ENCODE measurements around the gene TRIM2. TPM values are rescaled to one million over a fixed set of nuclear protein-coding genes. Genes with fewer than 3 reads are reported as not detected.

TRIM2 gene
- total RNA-seq, 4 donors from 2014 or later: 146 to 229 (median 192) TPM

DNA sequence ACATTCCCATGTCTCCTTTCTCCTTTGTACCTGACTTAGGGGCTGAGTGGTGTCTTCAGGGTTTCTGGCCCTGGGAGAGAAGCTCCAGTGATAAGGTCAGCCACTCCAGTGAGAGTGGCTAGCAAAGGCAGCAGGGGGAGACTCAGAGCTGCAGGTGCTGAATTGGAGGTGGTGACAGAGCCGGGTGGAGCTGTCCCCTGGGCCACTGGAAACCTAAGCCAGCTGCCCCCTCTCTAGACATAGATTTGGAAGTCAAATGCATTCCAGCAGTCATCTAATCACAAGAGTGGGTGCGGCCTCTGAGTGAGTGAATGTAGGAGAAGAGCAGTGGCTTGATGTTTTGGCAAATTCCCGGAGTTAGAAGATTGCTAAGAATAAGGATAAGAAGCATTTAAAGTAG lies 28.5 kb downstream of the TRIM2 start:
- Histone ChIP-seq H3K4me3 (replicated peaks in 1 of 3) (no peak overlapping the region), H3K4me1 (peaks cover 42 to 62% of the 10 kb centered on the region in 2 donors), H3K9me3 (no peaks in the 10 kb centered on the region), H3K36me3 (no peaks in the 10 kb centered on the region), H3K27ac (peak overlapping the region; percentile 21 to 48 (median 30)), H3K27me3 (no peaks in the 10 kb centered on the region)
- TF ChIP-seq POLR2A (IDR thresholded peaks at IDR 0.05): no peak
- TF ChIP-seq, protein P1, sequence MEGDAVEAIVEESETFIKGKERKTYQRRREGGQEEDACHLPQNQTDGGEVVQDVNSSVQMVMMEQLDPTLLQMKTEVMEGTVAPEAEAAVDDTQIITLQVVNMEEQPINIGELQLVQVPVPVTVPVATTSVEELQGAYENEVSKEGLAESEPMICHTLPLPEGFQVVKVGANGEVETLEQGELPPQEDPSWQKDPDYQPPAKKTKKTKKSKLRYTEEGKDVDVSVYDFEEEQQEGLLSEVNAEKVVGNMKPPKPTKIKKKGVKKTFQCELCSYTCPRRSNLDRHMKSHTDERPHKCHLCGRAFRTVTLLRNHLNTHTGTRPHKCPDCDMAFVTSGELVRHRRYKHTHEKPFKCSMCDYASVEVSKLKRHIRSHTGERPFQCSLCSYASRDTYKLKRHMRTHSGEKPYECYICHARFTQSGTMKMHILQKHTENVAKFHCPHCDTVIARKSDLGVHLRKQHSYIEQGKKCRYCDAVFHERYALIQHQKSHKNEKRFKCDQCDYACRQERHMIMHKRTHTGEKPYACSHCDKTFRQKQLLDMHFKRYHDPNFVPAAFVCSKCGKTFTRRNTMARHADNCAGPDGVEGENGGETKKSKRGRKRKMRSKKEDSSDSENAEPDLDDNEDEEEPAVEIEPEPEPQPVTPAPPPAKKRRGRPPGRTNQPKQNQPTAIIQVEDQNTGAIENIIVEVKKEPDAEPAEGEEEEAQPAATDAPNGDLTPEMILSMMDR (IDR thresholded peaks at IDR 0.05): peak in 5 of 6 experiments; percentile 18 to 54 (median 49)
- 29 to 32% methylated on average over 3 of the region's 3 CpGs for WGBS, 2 donors
- peak; percentile 69 to 72 for DNase-seq
- intact Hi-C loops (cut with DNase I): no loop called here

DNA sequence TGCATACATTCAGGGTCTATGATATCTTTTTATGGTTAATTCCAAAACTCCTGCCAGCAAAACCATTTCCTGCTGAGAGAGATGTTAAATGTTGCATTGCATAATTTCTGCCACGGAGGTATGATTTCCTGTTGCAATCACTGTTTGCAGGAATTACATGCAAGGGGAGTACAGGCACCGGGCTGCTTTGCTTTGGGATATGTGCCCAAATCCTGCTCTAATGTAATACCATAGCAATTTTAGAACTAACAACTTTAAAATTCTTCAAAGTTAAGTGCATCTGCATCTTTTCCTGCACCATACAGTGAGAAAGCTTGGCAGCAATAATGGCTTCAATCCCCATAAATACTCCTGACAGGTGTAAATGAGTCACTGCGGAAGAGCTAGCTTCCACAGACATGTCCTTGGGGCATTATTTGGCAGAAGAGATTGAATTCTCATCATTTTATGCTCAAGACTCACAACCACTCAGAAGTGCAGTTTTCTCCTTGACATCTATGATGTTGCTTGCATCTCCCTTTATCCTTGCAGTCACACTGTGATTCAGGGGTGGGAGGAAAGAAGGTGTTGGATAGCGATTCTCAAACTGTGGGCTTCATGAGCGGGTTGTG lies 29.6 kb downstream of the TRIM2 start:
- intact Hi-C loops (cut with DNase I): no loop called here
- DNase-seq: peak; percentile 27 to 37
- TF ChIP-seq POLR2A (IDR thresholded peaks at IDR 0.05): no peak
- TF ChIP-seq, protein P1 (IDR thresholded peaks at IDR 0.05): no peak
- H3K27me3 ChIP-seq: no peaks in the 10 kb centered on the region
- H3K27ac ChIP-seq: peak overlapping the region in 1 of 3 donors; percentile 48
- no peaks in the 10 kb centered on the region for H3K9me3 ChIP-seq
- H3K4me3 ChIP-seq (replicated peaks in 1 of 3): no peak overlapping the region
- peaks cover 31 to 52% of the 10 kb centered on the region in 2 donors for H3K4me1 ChIP-seq
- H3K36me3 ChIP-seq: no peaks in the 10 kb centered on the region
- WGBS, 2 donors: 51% methylated on average over 5 of the region's 5 CpGs

DNA sequence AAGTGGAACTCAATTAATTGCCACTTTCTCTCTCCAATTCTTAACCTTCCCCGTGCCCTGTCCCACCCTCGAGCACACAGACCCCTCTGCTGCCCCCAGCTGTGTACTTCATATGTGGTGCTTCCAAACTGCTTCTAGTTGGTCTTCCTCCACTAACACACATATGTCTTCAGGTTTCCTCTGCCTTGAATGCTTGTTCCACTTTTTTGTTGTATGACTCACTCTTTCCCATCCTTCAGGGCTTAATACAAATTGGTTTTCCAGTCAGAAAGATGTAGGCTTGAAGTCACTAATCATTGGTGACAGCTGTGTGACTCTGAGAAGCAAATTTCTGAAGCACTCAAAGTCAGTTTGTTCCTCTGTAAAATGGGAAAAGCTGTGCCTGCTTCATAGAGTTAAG lies 30.6 kb downstream of the TRIM2 start:
- Histone ChIP-seq H3K27me3 (no peaks in the 10 kb centered on the region), H3K27ac (peak overlapping the region in 1 of 3 donors; percentile 18), H3K36me3 (no peaks in the 10 kb centered on the region), H3K4me3 (replicated peaks in 1 of 3) (no peak overlapping the region), H3K9me3 (no peaks in the 10 kb centered on the region), H3K4me1 (peaks cover 27 to 43% of the 10 kb centered on the region in 2 donors)
- intact Hi-C loops (cut with DNase I): no loop called here
- WGBS, 2 donors: 86 to 93% methylated on average over 2 of the region's 2 CpGs
- TF ChIP-seq, protein P1 (IDR thresholded peaks at IDR 0.05): no peak
- no peak for TF ChIP-seq POLR2A (IDR thresholded peaks at IDR 0.05)
- DNase-seq: no peak

DNA sequence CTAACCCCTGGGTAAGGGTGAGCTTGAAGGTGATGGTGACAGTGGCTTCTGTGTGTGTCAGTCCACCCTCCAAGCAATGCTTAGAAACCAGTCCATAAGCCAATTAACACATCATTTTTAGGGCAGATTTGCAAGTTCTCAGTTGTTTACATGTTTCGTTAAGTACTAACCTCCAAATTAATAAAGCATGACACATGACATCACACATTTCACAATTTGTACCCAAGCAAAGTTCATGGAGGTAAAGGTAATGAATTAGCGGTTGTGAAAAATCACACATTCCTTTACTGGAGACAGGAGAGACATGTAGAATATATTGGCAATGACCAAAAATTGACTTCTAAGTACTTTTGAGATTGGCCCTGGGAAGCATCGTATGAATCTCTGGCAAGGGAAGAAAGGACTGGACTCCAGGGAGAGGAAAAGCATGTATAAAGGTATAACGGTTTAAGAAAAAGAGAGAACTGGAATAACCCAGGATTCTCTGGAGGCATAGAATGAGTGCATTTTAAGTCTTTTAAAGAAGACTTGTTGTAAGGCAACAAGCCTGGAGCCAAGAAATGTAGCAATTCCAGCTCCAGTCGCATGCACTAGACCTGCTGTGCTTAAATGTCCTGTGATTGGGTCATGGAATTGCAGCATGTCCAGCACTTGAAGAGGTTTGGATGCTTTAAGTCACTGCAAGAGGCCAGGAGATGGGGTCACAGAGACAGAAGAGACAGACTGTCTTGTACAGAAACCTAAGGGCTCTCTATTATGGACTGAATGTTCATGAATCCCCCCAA lies 34.1 kb downstream of the TRIM2 start:
- no peaks in the 10 kb centered on the region for H3K9me3 ChIP-seq
- H3K4me3 ChIP-seq (replicated peaks in 1 of 3): no peak overlapping the region
- H3K4me1 ChIP-seq: peaks cover 22 to 37% of the 10 kb centered on the region in 2 donors
- WGBS, 2 donors: 82 to 90% methylated on average over 5 of the region's 5 CpGs
- intact Hi-C loops (cut with DNase I): no loop called here
- no peaks in the 10 kb centered on the region for H3K36me3 ChIP-seq
- no peak for TF ChIP-seq POLR2A (IDR thresholded peaks at IDR 0.05)
- TF ChIP-seq, protein P1 (IDR thresholded peaks at IDR 0.05): no peak
- no peak for DNase-seq
- H3K27ac ChIP-seq: no peak overlapping the region
- H3K27me3 ChIP-seq: no peaks in the 10 kb centered on the region

DNA sequence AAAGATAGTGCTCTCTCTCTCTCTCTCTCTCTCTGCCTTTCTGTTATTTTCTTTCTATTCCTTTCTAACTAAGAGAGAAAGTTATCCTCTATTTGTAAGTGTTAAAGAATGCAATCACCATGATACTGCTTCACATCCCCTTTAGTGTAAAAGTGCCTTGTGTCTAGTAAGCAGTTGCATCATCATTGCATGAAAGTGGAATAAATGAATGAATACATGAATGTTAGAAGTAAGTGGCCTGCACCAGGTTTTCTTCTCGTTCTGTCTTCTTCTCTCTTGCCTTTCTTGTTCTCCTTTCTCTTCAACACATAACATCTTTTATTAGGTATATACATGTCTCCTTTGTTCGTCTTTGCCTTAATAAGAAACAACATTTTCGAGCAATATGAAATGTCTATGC lies 35.2 kb downstream of the TRIM2 start:
- WGBS, 2 donors: 94% methylated on average over 3 of the region's 3 CpGs
- Histone ChIP-seq H3K36me3 (no peaks in the 10 kb centered on the region), H3K4me1 (peaks cover 11 to 32% of the 10 kb centered on the region in 2 donors), H3K27me3 (no peaks in the 10 kb centered on the region), H3K4me3 (replicated peaks in 1 of 3) (no peak overlapping the region), H3K27ac (no peak overlapping the region), H3K9me3 (no peaks in the 10 kb centered on the region)
- no peak for DNase-seq
- intact Hi-C loops (cut with DNase I): no loop called here
- TF ChIP-seq POLR2A (IDR thresholded peaks at IDR 0.05): no peak

Data from thyroid gland (tissue), 4 donors.